IgD-negative memory B cell (primary cell): ENCODE results near the gene OSR1. TPM values are rescaled to one million over a fixed set of nuclear protein-coding genes. Genes with fewer than 3 reads are reported as not detected.

Experiments
- H3K27ac Mint-ChIP-seq, 3 donors: one replicate each; pipeline ENCODE4 v1.8.0; 2020 to 2022; ENCODE audit warnings: mild to moderate bottlenecking in 3 of 3, mixed read lengths in 3 of 3, moderate library complexity in 1 of 3
- H3K27me3 Mint-ChIP-seq: one replicate; pipeline ENCODE4 v1.8.0; 2021; ENCODE audit warnings: mixed read lengths
- H3K36me3 Mint-ChIP-seq: one replicate; pipeline ENCODE4 v1.8.0; 2020; ENCODE audit warnings: mild to moderate bottlenecking, mixed read lengths
- H3K4me1 Mint-ChIP-seq, 3 donors: one replicate each; pipeline ENCODE4 v1.8.0; 2020 to 2022; ENCODE audit warnings: mixed read lengths in 3 of 3, mild to moderate bottlenecking in 1 of 3
- H3K4me3 Mint-ChIP-seq, 4 donors: one replicate each; pipeline ENCODE4 v1.8.0; 2020 to 2022; ENCODE audit warnings: mild to moderate bottlenecking in 4 of 4, mixed read lengths in 4 of 4, moderate library complexity in 3 of 4
- H3K9me3 Mint-ChIP-seq, 3 donors: one replicate each; pipeline ENCODE4 v1.8.0; 2020 to 2021; ENCODE audit warnings: mixed read lengths in 3 of 3, mild to moderate bottlenecking in 1 of 3
- polyA plus RNA-seq: library from polyadenylated mRNA; unstranded; fragments of 300-500 nt; fragmentation: Illumina TruSeq; gene quantifications from one replicate; pipeline ENCODE4 v1.2.3, GENCODE V29; 2021

Gene OSR1
- polyA plus RNA-seq, 1 donor from 2014 or later: not detected

- Mint-ChIP-seq H3K36me3 (no peaks in the 10 kb centered on the region), H3K27me3 (peaks cover 75% of the 10 kb centered on the region), H3K27ac (peak overlapping the region; percentile 71 to 95 (median 79)), H3K9me3 (peaks cover 0 to 7% (median 3%) of the 10 kb centered on the region in 3 donors), H3K4me1 (peaks cover 6 to 20% (median 19%) of the 10 kb centered on the region in 3 donors), H3K4me3 (peak overlapping the region in 1 of 4 donors; percentile 81)
Observed at GRCh38 chr2:19353721-19354050, 4.7 kb downstream of the OSR1 start.

- Mint-ChIP-seq H3K9me3 (peaks cover 0 to 9% (median 3%) of the 10 kb centered on the region in 3 donors), H3K36me3 (no peaks in the 10 kb centered on the region), H3K4me3 (peak overlapping the region in 2 of 4 donors; percentile 16 to 81), H3K27ac (peak overlapping the region in 2 of 3 donors; percentile 79 to 95), H3K4me1 (peaks cover 9 to 24% (median 22%) of the 10 kb centered on the region in 3 donors), H3K27me3 (peaks cover 74% of the 10 kb centered on the region)
Observed at GRCh38 chr2:19352946-19353720, 5.3 kb downstream of the OSR1 start.

GRCh38 chr2:19351899-19352697 lies 6.3 kb downstream of the OSR1 start:
- peaks cover 0 to 9% (median 3%) of the 10 kb centered on the region in 3 donors for H3K9me3 Mint-ChIP-seq
- peak overlapping the region; percentile 19 to 63 (median 58) for H3K4me3 Mint-ChIP-seq
- H3K36me3 Mint-ChIP-seq: no peaks in the 10 kb centered on the region
- H3K27me3 Mint-ChIP-seq: peaks cover 66% of the 10 kb centered on the region
- H3K4me1 Mint-ChIP-seq: peaks cover 15 to 26% (median 18%) of the 10 kb centered on the region in 3 donors
- peak overlapping the region; percentile 8 to 31 (median 28) for H3K27ac Mint-ChIP-seq

- H3K4me3 Mint-ChIP-seq: peak overlapping the region in 3 of 4 donors; percentile 37 to 79 (median 57)
- peaks cover 17 to 30% (median 18%) of the 10 kb centered on the region in 3 donors for H3K4me1 Mint-ChIP-seq
- H3K9me3 Mint-ChIP-seq: peaks cover 0 to 9% (median 3%) of the 10 kb centered on the region in 3 donors
- H3K27ac Mint-ChIP-seq: peak overlapping the region in 1 of 3 donors; percentile 92
- H3K36me3 Mint-ChIP-seq: no peaks in the 10 kb centered on the region
- peaks cover 60% of the 10 kb centered on the region for H3K27me3 Mint-ChIP-seq
Observed at GRCh38 chr2:19351499-19351898, 6.9 kb downstream of the OSR1 start.

GRCh38 chr2:19350678-19351401 lies 7.6 kb downstream of the OSR1 start:
- peaks cover 2% of the 10 kb centered on the region for H3K36me3 Mint-ChIP-seq
- peaks cover 0 to 9% (median 3%) of the 10 kb centered on the region in 3 donors for H3K9me3 Mint-ChIP-seq
- H3K27me3 Mint-ChIP-seq: peaks cover 54% of the 10 kb centered on the region
- peaks cover 16 to 30% (median 16%) of the 10 kb centered on the region in 3 donors for H3K4me1 Mint-ChIP-seq
- peak overlapping the region in 3 of 4 donors; percentile 58 to 79 (median 74) for H3K4me3 Mint-ChIP-seq
- H3K27ac Mint-ChIP-seq: peak overlapping the region; percentile 31 to 92 (median 88)

GRCh38 chr2:19349911-19350677 lies 8.3 kb downstream of the OSR1 start:
- H3K9me3 Mint-ChIP-seq: peaks cover 0 to 5% (median 3%) of the 10 kb centered on the region in 3 donors

GRCh38 chr2:19348692-19349091 lies 9.7 kb downstream of the OSR1 start:
- peaks cover 34% of the 10 kb centered on the region for H3K27me3 Mint-ChIP-seq
- peaks cover 14 to 22% (median 16%) of the 10 kb centered on the region in 3 donors for H3K4me1 Mint-ChIP-seq
- H3K36me3 Mint-ChIP-seq: peaks cover 4% of the 10 kb centered on the region
- H3K9me3 Mint-ChIP-seq: peaks cover 0 to 4% (median 3%) of the 10 kb centered on the region in 3 donors
- peak overlapping the region; percentile 99 to 100 (median 99) for H3K27ac Mint-ChIP-seq
- peak overlapping the region; percentile 96 to 98 (median 97) for H3K4me3 Mint-ChIP-seq

More at GRCh38 chr2:19349911-19350677, 8.3 kb downstream of the OSR1 start:
- peak overlapping the region; percentile 31 to 99 (median 62) for H3K27ac Mint-ChIP-seq
- peaks cover 47% of the 10 kb centered on the region for H3K27me3 Mint-ChIP-seq
- peaks cover 14 to 23% (median 16%) of the 10 kb centered on the region in 3 donors for H3K4me1 Mint-ChIP-seq
- H3K4me3 Mint-ChIP-seq: peak overlapping the region in 2 of 4 donors; percentile 63 to 64
- peaks cover 3% of the 10 kb centered on the region for H3K36me3 Mint-ChIP-seq

- peaks cover 27% of the 10 kb centered on the region for H3K27me3 Mint-ChIP-seq
- peaks cover 4% of the 10 kb centered on the region for H3K36me3 Mint-ChIP-seq
- peaks cover 14 to 22% (median 16%) of the 10 kb centered on the region in 3 donors for H3K4me1 Mint-ChIP-seq
- peaks cover 0 to 4% (median 0%) of the 10 kb centered on the region in 3 donors for H3K9me3 Mint-ChIP-seq
- peak overlapping the region; percentile 96 to 98 (median 97) for H3K4me3 Mint-ChIP-seq
- peak overlapping the region; percentile 99 to 100 (median 99) for H3K27ac Mint-ChIP-seq
Observed at GRCh38 chr2:19347619-19348562, 10.5 kb downstream of the OSR1 start.

- peak overlapping the region; percentile 99 to 100 (median 99) for H3K27ac Mint-ChIP-seq
- peaks cover 4% of the 10 kb centered on the region for H3K36me3 Mint-ChIP-seq
- H3K27me3 Mint-ChIP-seq: peaks cover 22% of the 10 kb centered on the region
- peaks cover 0 to 4% (median 0%) of the 10 kb centered on the region in 3 donors for H3K9me3 Mint-ChIP-seq
- H3K4me1 Mint-ChIP-seq: peaks cover 10 to 22% (median 13%) of the 10 kb centered on the region in 3 donors
- peak overlapping the region; percentile 96 to 98 (median 97) for H3K4me3 Mint-ChIP-seq
Observed at GRCh38 chr2:19346983-19347618, 11.3 kb downstream of the OSR1 start.

- Mint-ChIP-seq H3K27ac (no peak overlapping the region), H3K36me3 (peaks cover 6% of the 10 kb centered on the region), H3K27me3 (no peaks in the 10 kb centered on the region), H3K4me3 (no peak overlapping the region), H3K9me3 (peaks cover 0 to 1% (median 0%) of the 10 kb centered on the region in 3 donors), H3K4me1 (no peaks in the 10 kb centered on the region)
Observed at GRCh38 chr2:19337742-19338141, 20.7 kb downstream of the OSR1 start.

GRCh38 chr2:19337202-19337601 lies 21.2 kb downstream of the OSR1 start:
- peaks cover 6% of the 10 kb centered on the region for H3K36me3 Mint-ChIP-seq
- no peak overlapping the region for H3K4me3 Mint-ChIP-seq
- no peak overlapping the region for H3K27ac Mint-ChIP-seq
- H3K27me3 Mint-ChIP-seq: no peaks in the 10 kb centered on the region
- no peaks in the 10 kb centered on the region for H3K4me1 Mint-ChIP-seq
- H3K9me3 Mint-ChIP-seq: peaks cover 0 to 1% (median 0%) of the 10 kb centered on the region in 3 donors

- H3K4me1 Mint-ChIP-seq: no peaks in the 10 kb centered on the region
- H3K27ac Mint-ChIP-seq: no peak overlapping the region
- H3K36me3 Mint-ChIP-seq: peaks cover 6% of the 10 kb centered on the region
- H3K4me3 Mint-ChIP-seq: no peak overlapping the region
- H3K9me3 Mint-ChIP-seq: peaks cover 0 to 1% (median 0%) of the 10 kb centered on the region in 3 donors
- H3K27me3 Mint-ChIP-seq: no peaks in the 10 kb centered on the region
Observed at GRCh38 chr2:19336781-19337180, 21.6 kb downstream of the OSR1 start.
